Natural killer cell (primary cell): ENCODE data around the gene WDFY1. TPM values are rescaled to one million over a fixed set of nuclear protein-coding genes. Genes with fewer than 3 reads are reported as not detected.

Source experiments
- ATAC-seq, 3 donors: fragments of 150-1000 bp in 2 of 3; fragments of 200-7000 bp in 1 of 3; cut with Tn5 transposase; 1 replicate in 1 of 3; 2 replicates in 2 of 3; pipeline ENCODE4 v1.10.0; 2021; ENCODE audit warnings: mild to moderate bottlenecking in 2 of 3, moderate library complexity in 2 of 3
- DNase-seq, 2 donors: peaks; one replicate each; pipeline versions ENCODE4 v3.0.0 to v3.0.0-alpha.2; 2013 to 2021; ENCODE audit warnings: mixed read lengths in 1 of 2
- H3K27ac ChIP-seq: one replicate; pipeline ENCODE4 v1.5.1; 2013; ENCODE audit warnings: mild to moderate bottlenecking, low read length
- H3K27me3 ChIP-seq: one replicate; pipeline ENCODE4 v1.6.1; 2013; ENCODE audit warnings: low read length; ENCODE audit not compliant: control insufficient read depth, insufficient read depth
- H3K36me3 ChIP-seq: one replicate; pipeline ENCODE4 v1.6.1; 2013; ENCODE audit warnings: low read length; ENCODE audit not compliant: control insufficient read depth, insufficient read depth
- H3K4me1 ChIP-seq: one replicate; pipeline ENCODE4 v1.6.1; 2013; ENCODE audit warnings: low read length; ENCODE audit not compliant: control insufficient read depth, insufficient read depth
- H3K4me3 ChIP-seq: one replicate; pipeline ENCODE4 v1.5.1; 2013; ENCODE audit warnings: low read length
- H3K9me3 ChIP-seq: one replicate; pipeline ENCODE4 v1.6.1; 2013; ENCODE audit warnings: low read length; ENCODE audit not compliant: control insufficient read depth, insufficient read depth
- H3K27ac Mint-ChIP-seq, 2 donors: one replicate each; pipeline ENCODE4 v1.8.0; 2022; ENCODE audit warnings: mild to moderate bottlenecking in 2 of 2, mixed read lengths in 2 of 2, moderate library complexity in 1 of 2
- H3K27me3 Mint-ChIP-seq, 2 donors: one replicate each; pipeline ENCODE4 v1.8.0; 2022; ENCODE audit warnings: low read depth in 2 of 2, mixed read lengths in 2 of 2
- H3K36me3 Mint-ChIP-seq: one replicate; pipeline ENCODE4 v1.8.0; 2022; ENCODE audit warnings: mixed read lengths
- H3K4me1 Mint-ChIP-seq, 2 donors: one replicate each; pipeline ENCODE4 v1.8.0; 2022; ENCODE audit warnings: mixed read lengths in 2 of 2
- H3K4me3 Mint-ChIP-seq: one replicate; pipeline ENCODE4 v1.8.0; 2022; ENCODE audit warnings: mild to moderate bottlenecking, moderate library complexity, mixed read lengths
- H3K9me3 Mint-ChIP-seq, 2 donors: one replicate each; pipeline ENCODE4 v1.8.0; 2022; ENCODE audit warnings: mixed read lengths in 2 of 2
- CTCF ChIP-seq: fragments of 200-600 bp; IDR thresholded peaks from one replicate; pipeline ENCODE4 v1.8.0; 2022; ENCODE audit warnings: antibody characterized with exemption
- WGBS: methylation state at CpG from one replicate; pipeline ENCODE4 v1.1.7; 2013; ENCODE audit warnings: missing lambda C conversion rate; ENCODE audit not compliant: insufficient coverage; 5-methylcytosine and 5-hydroxymethylcytosine counted together
- intact Hi-C: fragments of 100-400 bp; cut with micrococcal nuclease; formaldehyde crosslinking; loops from one replicate; pipeline ENCODE4 v1.14.2; 2022
- total RNA-seq, 4 donors: library from RNA; stranded (reverse); fragments of 120-200 nt in 1 of 4; gene quantifications; one replicate each; pipeline versions ENCODE4 v1.2.3 to v1.2.4, GENCODE V29; 2013 to 2022

Gene WDFY1
- total RNA-seq, 3 donors from 2014 or later (not counting 1 experiment from before 2014, with no cell fraction given), result 90.2 to 96.2 (median 92.0) TPM

GRCh38 chr2:223846515-223846914, 98.6 kb downstream of the WDFY1 start:
- no peak overlapping the region for H3K4me3 ChIP-seq
- Mint-ChIP-seq H3K4me1 (peaks cover 9 to 12% of the 10 kb centered on the region in 2 donors), H3K27me3 (no peaks in the 10 kb centered on the region), H3K9me3 (no peaks in the 10 kb centered on the region), H3K27ac (no peak overlapping the region), H3K4me3 (no peak overlapping the region), H3K36me3 (peaks cover 8% of the 10 kb centered on the region)
- no peaks in the 10 kb centered on the region for H3K36me3 ChIP-seq
- H3K9me3 ChIP-seq, result no peaks in the 10 kb centered on the region
- no peak for TF ChIP-seq CTCF
- intact Hi-C loops, result no loop called here
- no CpG with 5 or more reads among the region's 1 CpG for WGBS
- no peak overlapping the region for H3K27ac ChIP-seq
- DNase-seq, result no peak
- H3K4me1 ChIP-seq, result peaks cover 4% of the 10 kb centered on the region
- no peaks in the 10 kb centered on the region for H3K27me3 ChIP-seq
- no peak for ATAC-seq

- Histone ChIP-seq H3K36me3 (no peaks in the 10 kb centered on the region), H3K9me3 (no peaks in the 10 kb centered on the region), H3K4me3 (no peak overlapping the region), H3K4me1 (peaks cover 9% of the 10 kb centered on the region), H3K27me3 (no peaks in the 10 kb centered on the region), H3K27ac (no peak overlapping the region)
- Mint-ChIP-seq H3K36me3 (no peaks in the 10 kb centered on the region), H3K9me3 (no peaks in the 10 kb centered on the region), H3K4me3 (no peak overlapping the region), H3K27ac (peak overlapping the region; percentile 78 to 86), H3K27me3 (no peaks in the 10 kb centered on the region), H3K4me1 (peaks cover 3 to 4% of the 10 kb centered on the region in 2 donors)
- TF ChIP-seq CTCF, result no peak
- no peak for ATAC-seq
- intact Hi-C loops, result no loop called here
- DNase-seq, result no peak
- WGBS, result 82% methylated on average over 3 of the region's 3 CpGs
Measured at GRCh38 chr2:223841436-223842190, 103.5 kb downstream of the WDFY1 start.

GRCh38 chr2:223837287-223838061, 107.7 kb downstream of the WDFY1 start, which contains the start of gene AP1S3:
AP1S3 (minus strand) TSS chr2:223837582; CDS start chr2:223837450, 132 bp downstream.
- H3K4me1 ChIP-seq, result peaks cover 21% of the 10 kb centered on the region
- peak within 1 kb of the TSS; percentile 74 for H3K27ac ChIP-seq
- Mint-ChIP-seq H3K4me3 (peak within 1 kb of the TSS; percentile 92), H3K9me3 (no peaks in the 10 kb centered on the region), H3K27me3 (no peaks in the 10 kb centered on the region), H3K4me1 (peaks cover 12 to 15% of the 10 kb centered on the region in 2 donors), H3K27ac (peak within 1 kb of the TSS; percentile 84 to 86), H3K36me3 (no peaks in the 10 kb centered on the region)
- under 1% methylated on average over 82 of the region's 82 CpGs for WGBS
- no peaks in the 10 kb centered on the region for H3K9me3 ChIP-seq
- intact Hi-C loops, result loop anchor here (1.0 to 5.0 kb wide), 3 partner anchors 76 to 120 kb away; partner anchors contain the start of gene MRPL44
- H3K36me3 ChIP-seq, result no peaks in the 10 kb centered on the region
- H3K4me3 ChIP-seq, result peak within 1 kb of the TSS; percentile 65
- no peaks in the 10 kb centered on the region for H3K27me3 ChIP-seq
- DNase-seq (peak; percentile 76 to 91), ATAC-seq (peak; percentile 88 to 92 (median 89))
- TF ChIP-seq CTCF, result no peak
